HG03565 (cell line): ENCODE results near the gene KLK10.

Experiments
- ATAC-seq: cut with Tn5 transposase; IDR thresholded peaks from one replicate; pipeline ENCODE4 v1.9.1; 2021; ENCODE audit warnings: mild to moderate bottlenecking, moderate library complexity; ENCODE audit not compliant: unreplicated experiment

The KLK10 gene

DNA sequence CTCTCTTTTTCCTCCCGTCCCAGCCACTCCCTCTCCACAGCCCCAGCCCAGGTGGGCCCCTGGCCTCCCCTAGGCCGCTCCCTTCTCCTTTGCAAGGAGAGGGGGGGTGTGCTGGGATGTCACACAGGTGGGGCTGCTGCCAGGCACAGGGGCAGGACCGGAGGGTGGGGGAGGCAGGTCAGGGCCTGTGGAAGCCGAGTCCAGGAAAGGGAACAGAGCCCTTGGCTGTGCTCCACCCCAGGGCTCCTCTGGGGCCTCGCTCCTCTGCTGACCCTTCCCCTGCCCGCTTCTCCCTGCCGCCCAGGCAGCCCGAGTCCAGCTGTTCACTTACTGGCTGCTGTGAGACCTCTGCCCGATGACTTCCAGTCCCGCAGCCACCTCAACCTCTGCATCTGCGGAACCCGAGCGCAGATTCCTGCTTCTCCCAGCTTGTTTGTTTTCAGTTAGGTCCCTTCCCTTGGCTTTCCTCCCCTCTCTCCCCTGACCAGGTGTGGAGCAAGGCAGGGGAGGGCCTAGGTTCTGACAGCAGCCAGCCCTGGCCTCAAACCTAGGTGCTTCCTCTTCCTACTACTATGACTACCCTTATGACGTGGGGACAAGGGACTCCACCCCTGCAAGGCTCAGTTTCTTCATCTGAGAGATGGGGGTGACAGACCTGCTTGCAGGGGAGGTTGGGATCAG lies 7.8 kb upstream of the KLK10 start:
- ATAC-seq = no peak

DNA sequence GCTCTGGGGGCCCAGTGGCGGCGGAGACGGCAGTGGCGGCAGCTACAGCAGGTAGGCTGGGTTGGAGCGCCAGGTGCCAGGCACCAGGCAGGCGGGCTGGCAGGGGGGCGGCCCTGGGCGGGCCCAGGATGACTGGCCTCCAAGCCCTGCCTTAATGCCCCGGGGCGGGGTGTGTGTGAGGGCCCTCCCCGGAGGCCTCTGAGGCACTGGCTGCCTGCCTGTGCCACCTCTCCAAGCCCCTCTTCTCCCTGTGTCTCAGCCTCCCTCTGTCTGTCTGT lies 7.0 kb upstream of the KLK10 start, which contains the start of gene KLK11:
Gene KLK11 (minus strand): TSS at position 63 of the 278 bp plus-strand sequence. CDS start 985 bp downstream, outside the sequence.
- ATAC-seq = no peak

DNA sequence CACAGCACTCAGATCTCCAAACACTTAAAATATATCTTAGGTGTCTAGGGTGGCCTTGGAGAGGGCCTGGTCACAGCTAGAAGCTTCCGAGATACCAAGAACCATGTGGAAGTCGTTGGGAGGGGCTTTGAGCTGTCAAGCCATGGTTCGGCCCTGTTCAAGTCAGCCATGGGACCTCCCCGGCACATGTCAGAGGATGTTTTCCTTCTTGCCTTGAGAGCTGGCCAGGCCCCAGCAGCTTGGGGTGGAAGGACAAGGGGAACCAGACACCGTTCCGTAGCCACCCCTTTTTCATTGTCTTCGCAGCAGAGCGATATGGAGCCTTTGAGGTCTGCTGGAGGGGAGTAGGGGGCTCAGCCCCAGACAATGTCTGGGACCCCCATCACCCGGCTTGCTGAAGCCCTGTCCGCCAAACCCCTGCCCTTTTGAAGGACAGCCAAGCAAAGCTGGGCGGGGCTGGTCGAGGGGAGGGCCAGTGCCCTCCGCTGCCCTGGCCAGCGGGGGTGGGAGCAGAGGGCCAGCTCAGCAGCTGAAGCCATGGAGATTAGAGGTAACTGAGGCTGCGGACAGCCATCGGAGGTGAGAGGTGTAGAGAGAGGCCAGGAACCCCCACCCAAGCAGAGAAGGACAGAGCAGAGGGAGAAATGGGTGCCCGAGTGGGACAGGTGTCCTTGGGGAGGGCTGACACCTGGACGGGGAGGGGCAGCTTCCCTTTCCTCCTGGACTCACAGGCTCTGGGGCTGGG lies 6.5 kb upstream of the KLK10 start:
- ATAC-seq = no peak

DNA sequence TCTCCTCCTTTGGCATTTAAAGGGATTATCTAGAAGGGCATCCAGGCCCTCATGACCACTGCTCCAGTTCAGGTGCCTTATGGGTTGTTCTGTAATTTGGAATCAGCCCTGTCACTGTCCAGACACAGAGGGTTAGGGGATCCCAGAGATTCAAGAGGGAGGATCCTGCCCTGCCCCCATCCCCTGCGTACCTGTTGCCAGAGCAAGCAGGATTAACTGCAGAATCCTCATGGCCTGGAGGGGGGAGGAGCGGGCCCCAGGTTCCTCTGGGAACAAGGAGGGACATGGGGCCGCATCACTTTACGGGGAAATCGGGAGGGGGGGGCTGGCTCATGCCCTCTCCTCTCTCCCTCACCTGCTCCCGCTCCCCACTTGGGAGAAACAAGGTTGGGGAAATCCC lies 5.9 kb upstream of the KLK10 start:
- ATAC-seq = no peak

DNA sequence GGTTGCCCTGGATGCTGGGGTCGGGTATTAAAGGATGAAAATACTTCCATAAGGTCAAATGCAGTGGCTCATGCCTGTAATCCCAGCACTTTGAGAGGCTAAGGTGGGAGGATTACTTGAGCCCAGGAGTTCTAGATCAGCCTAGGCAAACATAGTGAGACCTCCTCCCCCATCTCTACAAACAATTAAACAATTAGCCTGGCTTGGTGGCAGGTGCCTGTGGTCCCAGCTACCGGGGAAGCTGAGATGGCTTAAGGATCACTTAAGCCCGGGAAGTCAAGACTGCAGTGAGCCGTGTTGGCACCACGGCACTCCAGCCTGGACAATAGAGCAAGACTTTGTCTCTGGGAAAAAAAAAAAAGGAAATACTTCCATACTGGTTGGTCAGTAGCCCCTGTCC lies 5.4 kb upstream of the KLK10 start:
- ATAC-seq = no peak

DNA sequence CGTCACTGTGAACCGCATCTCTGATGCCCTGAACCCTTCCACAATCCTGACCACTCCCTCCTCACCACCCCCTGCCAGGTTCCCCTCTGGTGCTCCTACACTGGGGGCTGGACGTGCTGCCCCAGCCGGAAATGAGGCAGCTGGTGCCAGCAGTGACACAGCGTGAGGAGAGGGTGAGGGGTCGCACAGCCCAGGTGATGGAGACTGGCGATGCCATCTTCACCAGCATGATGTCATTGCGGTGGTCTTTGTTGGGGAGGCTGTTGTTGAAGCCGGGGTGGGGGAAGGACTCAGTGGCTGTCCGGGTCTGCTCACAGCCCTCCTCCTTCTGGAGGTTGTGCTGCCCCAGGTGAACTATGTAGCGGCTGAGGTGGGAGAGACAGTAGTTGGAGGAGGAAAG lies 4.4 kb upstream of the KLK10 start:
- no peak for ATAC-seq

DNA sequence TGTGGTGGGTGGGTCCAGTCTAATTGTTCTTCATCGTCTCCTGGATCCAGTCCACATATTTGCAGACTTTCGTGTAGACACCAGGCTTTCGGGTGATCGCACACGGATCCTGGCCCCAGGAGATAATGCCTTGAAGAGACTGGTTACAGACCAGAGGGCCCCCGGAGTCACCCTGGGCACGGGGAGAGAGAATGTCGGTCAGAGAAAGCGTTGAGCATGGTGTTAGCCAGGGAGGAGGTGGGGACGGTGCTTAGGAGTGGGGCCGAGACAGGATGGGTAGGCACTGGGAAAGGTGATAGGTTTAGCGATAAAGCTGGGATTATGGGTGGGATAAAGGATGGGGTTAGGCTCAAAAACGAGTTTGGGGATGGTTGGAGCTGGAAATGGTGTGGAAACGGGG lies 3.0 kb upstream of the KLK10 start:
- ATAC-seq = no peak

DNA sequence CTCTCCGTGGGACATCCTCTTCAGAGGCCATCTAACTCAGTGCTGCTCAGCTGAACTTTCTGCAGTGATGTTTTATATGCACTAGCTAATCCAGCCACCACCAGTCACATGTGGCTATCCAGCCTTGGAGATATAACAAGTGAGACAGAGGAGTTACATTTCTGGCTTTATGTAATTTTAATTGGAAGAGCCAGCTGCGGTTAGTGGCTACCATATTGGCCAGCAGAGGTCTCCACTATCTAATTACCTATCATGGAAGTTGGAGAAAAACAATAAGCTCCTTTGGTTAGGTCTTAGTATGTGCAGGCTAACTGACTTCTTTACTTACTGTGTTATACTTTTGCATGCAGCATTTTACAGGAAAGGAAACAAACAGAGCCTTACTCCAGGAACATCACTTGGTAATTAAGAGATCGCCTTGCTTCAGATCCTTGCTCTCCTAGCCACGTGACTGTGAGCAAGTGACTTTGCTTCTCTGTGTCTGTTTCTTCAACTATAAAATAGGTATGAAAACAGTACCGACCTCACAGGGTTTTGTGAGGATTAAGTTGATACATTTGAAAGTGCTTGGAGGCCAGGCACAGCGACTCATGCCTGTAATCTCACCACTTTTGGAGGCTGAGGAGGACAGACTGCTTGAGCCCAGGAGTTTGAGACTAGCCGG lies 1.6 kb upstream of the KLK10 start:
- no peak for ATAC-seq

DNA sequence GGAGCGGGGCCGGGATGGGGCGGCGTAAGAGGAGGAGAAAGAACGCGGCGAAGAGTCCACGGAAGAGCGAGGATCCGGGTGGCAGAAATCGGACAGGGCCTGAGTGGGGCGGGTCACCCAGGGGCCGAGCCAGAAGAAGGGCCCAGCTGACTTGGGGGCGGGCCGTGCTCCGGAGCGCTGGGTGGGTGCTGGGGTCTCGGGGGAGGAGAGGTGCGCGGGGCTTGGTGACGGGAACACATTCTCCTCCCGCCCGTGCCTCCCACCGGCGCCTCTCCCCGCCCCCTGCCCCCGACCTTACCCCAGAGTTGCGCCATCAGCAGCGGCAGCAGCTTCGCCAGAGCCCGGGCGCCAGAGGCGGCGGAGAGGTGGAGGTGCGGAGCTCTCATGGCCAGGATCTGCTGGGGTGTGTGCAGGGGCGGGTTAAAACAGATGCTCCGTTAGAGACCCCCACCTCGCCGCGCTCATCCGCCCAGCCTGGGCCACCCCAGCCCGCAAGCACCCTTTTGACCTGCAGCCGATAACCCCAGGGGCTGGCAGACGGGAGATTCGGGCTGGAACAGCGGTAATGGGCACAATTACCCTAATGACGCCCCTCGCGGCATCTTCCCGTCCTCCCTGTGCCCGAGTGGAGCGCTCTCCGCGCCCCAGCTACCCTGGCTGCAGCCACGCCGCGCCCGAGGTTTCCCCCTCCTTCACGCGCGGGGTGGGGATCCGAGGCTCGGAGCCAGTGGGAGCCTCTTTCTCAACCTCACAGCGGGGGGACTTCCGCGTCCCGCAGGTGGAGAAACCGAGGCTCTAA lies 565 bp downstream of the KLK10 start:
- ATAC-seq = no peak

DNA sequence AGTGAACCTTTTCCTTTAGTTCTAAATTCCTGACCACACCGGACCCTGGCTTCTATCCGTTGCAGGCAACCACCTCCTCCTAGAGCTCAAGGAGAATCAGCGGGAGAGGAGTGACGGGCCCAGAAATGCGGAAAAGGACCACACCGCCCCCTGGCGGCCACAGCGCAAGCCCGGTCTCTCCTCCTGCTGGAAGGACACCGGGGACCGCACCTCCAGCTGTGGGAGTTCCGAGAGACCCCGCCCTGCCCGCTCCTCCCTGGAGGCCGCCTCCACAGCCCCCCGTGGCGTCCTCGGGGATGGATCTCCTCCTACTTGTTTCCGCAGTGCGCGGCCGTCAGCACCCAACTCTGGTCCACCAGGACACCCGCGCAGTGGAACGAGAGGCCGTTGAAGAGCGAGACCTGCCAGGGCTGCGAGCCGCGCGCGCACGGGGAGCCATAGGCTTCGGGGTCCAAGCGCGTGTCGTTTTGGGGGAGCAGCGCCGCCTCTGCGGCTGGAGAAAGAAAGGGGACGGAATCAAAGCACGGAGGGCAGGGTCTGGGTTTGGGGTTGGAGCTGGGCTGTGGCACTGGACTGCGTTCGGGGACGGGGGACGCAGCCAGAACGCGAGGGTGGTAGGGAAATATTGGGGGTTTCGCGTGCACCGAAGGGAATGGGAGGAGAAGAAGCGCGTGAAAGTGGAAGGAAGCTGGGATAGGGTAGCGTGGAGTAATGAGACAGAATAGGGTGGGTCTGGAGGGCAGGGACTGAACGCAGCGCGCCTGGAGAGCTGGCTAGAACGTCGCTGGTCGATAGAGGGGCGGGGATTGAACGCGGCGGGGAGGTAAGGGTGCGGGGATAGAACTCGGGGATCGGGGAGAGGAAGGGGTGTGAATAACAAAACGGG lies 2.5 kb downstream of the KLK10 start:
- no peak for ATAC-seq

DNA sequence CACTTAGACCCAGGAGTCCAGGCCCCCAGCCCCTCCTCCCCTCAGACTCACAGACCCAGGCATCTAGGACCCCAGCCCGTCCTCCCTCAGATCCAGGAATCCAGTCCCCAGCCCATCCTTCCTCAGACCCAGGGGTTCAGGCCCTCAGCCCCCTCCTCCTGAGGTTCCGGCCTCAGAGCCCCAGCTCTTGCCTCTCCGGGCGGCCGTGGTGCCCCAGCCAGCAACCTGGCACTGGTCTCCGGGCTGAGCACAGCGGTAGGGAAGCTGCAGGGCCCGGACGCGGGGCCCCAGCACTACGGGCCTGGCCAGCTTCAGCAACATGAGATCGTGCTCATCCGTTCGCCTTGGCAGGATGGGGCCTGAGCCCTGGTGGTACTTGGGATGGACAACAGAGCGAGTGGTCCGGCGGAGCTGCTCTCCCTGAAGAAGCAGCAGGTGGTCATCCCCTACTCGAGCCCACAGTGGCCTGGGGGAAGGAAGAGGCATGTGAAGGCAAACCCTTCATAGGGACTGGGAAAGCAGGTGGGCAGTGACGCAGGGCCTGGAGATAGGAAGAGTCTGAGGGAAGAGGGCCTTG lies 3.7 kb downstream of the KLK10 start:
- no peak for ATAC-seq

DNA sequence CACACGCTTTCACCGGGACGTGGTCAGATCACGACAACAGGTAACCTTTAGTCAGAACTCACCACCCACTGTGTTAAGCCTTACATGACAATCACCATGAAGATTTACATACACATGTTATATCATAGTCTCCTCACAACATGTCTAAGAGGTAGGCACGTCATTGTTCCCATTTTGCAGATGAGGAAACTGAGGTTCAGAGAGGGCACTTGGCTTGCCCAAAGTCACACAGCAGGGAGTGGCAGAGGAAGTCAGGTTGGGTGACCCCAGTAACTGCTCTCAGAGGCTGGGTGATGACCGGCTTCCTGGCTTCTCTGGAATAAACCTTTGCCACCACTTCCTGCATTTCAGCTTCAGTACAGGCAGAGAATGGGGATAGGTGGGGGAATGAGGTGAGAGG lies 5.3 kb downstream of the KLK10 start:
- no peak for ATAC-seq

DNA sequence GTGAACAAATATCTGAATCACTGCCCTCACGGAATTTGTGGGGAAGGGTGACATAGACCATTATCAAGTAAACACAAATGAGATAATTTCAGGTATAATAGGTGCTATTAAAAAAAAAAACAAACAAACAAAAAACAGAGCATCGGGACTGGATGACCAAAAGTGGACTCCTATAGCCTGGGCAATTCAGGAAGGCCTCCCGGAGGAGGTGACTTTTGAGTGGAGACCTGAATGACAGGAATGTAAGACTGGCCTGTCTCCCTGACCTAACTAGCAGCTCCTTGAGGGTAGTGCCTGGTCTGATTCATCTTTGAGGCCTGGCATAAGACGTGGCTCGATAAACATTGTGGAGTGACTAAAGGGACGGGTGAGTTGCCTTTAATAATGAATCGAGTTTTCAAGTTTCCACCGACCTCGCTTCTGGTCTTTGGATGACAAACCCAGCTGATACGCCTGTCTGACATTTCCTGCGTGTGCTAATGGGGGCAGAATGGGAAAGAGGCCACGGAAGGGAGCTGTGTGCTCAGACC lies 6.8 kb downstream of the KLK10 start:
- no peak for ATAC-seq

DNA sequence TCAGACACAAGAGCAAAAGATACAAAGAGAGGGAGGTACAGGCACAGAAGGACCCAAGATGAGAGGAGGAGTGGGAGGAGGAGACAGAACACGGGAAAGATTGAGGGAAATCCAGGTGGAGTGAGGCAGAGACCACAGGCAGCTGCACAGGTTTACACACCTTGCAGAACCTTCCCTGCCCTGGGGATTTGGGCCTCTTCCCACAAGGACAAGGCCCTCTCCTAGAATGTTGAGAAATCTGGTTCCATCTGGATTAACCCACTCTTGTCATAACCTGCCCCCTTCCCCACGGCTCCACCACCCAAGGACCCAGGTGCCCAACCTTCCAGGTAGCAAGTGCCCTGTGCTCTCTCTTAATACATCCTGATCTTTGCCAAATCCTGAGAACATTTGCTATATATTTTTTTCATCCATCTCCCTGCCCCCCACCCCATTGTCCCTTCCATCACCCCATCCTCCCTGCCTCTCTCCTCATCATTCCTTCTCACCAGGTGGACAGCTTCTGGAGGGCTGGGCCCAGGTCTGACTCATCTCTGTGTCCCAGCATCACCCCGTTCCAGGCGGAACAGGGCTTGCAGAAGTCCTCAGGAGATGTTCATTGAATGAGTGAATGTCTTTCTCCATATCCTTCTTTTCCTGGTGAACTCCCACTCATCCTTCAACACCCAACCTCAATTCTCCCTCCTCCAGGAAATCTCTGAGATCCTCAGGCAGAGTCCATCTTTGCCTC lies 9.3 kb downstream of the KLK10 start:
- ATAC-seq = no peak

DNA sequence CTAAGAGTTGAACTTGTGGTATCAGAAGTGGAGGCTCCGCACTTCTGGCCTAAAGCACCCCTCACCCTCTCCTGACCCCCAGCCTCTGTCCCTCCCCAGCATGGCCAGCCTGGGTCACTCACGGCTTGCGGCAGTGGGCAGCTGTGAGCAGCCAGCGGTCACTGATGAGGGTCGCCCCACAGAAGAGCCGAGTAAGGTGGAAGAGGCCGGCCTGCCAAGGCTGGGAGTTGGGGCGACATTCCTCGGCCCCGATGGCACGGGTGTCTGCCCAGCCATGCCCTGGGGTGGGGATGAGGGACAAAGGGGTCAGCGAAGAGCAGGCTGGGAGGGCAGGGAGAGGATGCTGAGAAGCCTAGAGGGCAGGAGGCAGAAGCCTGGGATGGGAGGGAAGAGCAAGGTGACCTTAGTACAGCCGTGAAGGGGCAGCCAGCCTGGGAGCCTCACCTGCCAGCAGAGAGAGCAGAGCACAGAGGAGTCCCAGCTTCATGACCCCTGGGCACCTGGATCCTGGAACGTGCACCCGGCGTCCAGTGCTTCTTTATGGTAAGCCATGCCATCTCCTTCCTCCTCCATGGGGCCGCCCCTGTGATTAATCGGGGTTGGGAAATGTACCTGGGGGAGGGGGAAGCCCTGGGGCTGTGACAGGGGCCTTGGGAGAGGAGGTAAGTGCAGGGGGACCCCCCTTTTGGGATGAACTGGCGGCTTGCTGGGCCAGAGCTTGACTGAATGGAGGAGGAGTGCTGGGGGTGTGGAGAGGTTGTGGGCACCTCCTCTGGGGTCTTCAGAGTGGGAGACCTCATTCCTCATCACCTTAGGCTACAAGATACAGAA lies 10.2 kb downstream of the KLK10 start:
- no peak for ATAC-seq

DNA sequence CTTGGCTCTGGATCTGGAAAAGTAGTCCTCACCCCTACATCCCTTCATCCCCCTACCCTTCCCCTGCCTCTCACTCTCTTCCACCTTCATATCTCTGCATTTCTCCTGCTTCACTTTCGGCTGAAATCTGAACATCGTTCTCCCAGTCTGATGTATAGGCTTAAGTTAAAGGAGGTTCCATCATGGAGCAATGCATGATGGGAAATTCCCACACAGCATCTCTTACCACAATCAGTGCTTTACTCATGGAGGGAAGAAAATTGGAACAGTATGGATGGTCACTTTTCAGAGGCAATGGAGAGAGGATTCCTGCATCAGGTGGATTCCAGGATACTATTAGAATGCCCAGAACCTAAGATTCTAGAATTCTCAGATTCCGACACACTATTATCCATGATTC lies 12.0 kb downstream of the KLK10 start:
- no peak for ATAC-seq

DNA sequence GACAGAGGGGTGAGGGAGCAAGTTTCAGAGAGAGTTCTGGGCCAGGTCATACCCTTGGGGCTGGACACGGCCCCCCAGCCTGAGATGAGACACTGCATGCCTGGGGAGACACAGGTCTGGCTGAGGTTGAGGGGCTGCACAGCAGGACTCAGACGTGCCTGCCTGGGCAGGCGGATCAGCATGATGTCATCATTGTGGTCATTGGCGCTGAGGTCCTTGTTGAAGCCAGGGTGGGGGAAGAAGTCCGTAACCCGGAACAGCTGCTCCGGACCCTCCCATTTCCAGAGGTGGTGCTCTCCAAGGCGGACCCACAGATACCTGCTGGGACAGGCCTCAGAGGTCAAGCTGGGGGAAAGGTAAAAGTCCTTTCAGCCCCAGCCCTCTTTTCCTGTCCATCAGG lies 13.1 kb downstream of the KLK10 start:
- no peak for ATAC-seq

DNA sequence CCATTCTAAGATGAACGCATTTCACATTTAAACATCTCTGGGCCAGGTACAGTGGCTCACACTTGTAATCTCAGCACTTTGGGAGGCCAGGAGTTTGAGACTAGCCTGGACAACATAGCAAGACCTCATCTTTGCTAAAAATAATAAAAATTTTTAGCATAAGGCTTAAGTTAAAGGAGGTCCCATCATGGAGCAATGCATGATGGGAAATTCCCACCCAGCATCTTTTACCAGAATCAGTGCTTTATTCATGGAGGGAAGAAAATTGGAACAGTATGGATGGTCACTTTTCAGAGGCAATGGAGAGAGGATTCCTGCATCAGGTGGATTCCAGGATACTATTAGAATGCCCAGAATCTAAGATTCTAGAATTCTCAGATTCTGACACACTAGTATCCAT lies 14.3 kb downstream of the KLK10 start:
- ATAC-seq = no peak
